Activated CD4-positive, alpha-beta T cell treated with anti-CD3 and anti-CD28 coated beads, Interleukin-2, amount 50 U/mL, for 4 hours (primary cell): ENCODE data around the gene COQ3.

Source experiments
- DNase-seq, 2 experiments: peaks; one replicate each; pipeline ENCODE4 v3.0.0-alpha.2; 2020

COQ3 gene

DNA sequence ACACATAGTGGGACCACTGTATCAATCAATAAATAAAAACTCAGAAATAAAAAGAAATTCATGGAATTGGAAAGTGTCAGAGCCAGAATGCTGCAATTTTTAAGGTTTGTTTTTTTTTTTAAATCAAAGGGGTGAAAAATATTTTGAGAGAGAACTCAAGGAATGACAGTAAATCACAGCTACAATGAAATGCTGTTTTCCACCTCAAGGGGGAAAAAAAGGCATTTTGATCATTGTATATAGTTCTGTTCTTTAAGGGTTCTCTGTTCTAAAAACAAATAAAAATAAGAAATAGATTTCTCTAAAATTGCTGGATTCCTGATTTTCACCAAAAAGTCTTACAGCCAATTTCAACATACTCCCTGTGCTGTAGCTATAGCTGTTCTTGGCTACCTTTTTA is 69.0 kb downstream of the COQ3 start:
- DNase-seq, result no peak
